KMS-11 (cell line): ENCODE data around the gene ADGRB3.

ENCODE experiments used
- H2AFZ ChIP-seq: fragments of 200-600 bp; sonication (generic); 2 replicates; pipeline ENCODE4 v1.6.1; 2016; ENCODE audit warnings: antibody characterized with exemption, mixed run types, low read depth
- H3K27ac ChIP-seq: fragments of 200-600 bp; sonication (generic); 2 replicates; pipeline ENCODE4 v1.6.1; 2016; ENCODE audit warnings: mild to moderate bottlenecking, mixed run types
- H3K27me3 ChIP-seq: fragments of 200-600 bp; sonication (generic); 2 replicates; pipeline ENCODE4 v1.6.1; 2017; ENCODE audit warnings: mild to moderate bottlenecking, low read depth, mixed run types, moderate library complexity; ENCODE audit not compliant: insufficient read depth
- H3K36me3 ChIP-seq: fragments of 200-600 bp; sonication (generic); 2 replicates; pipeline ENCODE4 v1.6.1; 2017; ENCODE audit warnings: mild to moderate bottlenecking, mixed run types; ENCODE audit not compliant: insufficient read depth
- H3K4me1 ChIP-seq: fragments of 200-600 bp; sonication (generic); 2 replicates; pipeline ENCODE4 v1.6.1; 2016; ENCODE audit warnings: mild to moderate bottlenecking, low read depth, mixed run types; ENCODE audit not compliant: poor library complexity, severe bottlenecking
- H3K4me2 ChIP-seq: fragments of 200-600 bp; sonication (generic); 2 replicates; pipeline ENCODE4 v1.7.0; 2016; ENCODE audit warnings: mild to moderate bottlenecking, mixed run types
- H3K4me3 ChIP-seq: fragments of 200-600 bp; sonication (generic); IDR thresholded peaks from 2 replicates; pipeline ENCODE4 v1.6.1; 2017; ENCODE audit warnings: low read depth, low read length, mixed read lengths; ENCODE audit not compliant: insufficient read depth
- H3K79me2 ChIP-seq: fragments of 200-600 bp; sonication (generic); 2 replicates; pipeline ENCODE4 v1.6.1; 2016; ENCODE audit warnings: low read depth, mixed run types; ENCODE audit not compliant: insufficient read depth
- H3K9ac ChIP-seq: fragments of 200-600 bp; sonication (generic); 2 replicates; pipeline ENCODE4 v1.6.1; 2016; ENCODE audit warnings: mild to moderate bottlenecking, mixed run types
- H4K20me1 ChIP-seq: fragments of 200-600 bp; sonication (generic); 2 replicates; pipeline ENCODE4 v1.6.1; 2016; ENCODE audit warnings: mild to moderate bottlenecking, mixed run types; ENCODE audit not compliant: insufficient read depth
- TF ChIP-seq, protein P1 (sequence below): fragments of 200-600 bp; sonication (generic); conservative IDR thresholded peaks from 2 replicates; pipeline ENCODE4 v1.6.1; 2017; ENCODE audit warnings: low read depth, mild to moderate bottlenecking, antibody characterized with exemption, low read length, moderate library complexity, mixed read lengths

The ADGRB3 gene

DNA sequence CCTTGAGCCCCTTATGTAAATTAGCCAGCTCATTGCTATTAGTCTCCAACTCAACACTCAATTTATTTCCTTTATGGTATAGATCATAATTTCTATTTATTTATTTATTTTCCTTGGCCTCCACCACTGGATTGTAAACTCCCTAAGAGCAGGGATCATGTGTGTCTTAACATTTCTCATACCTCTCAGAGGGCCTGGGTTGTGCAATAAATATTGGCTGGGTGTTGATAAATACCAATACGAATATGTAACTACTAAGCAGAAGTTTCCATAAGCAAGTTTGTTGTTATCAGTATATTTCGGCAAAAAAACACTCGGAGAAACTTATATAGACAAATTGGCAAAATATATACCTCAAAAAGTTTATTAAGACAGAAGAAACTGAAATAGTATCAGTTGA is 257.4 kb downstream of the ADGRB3 start:
- Histone ChIP-seq H3K4me2 (no peak overlapping the region), H3K27ac (no peak overlapping the region), H3K79me2 (no peaks in the 10 kb centered on the region), H3K36me3 (no peaks in the 10 kb centered on the region), H4K20me1 (no peaks in the 10 kb centered on the region), H3K9ac (no peak overlapping the region), H2AFZ (no peak overlapping the region), H3K27me3 (no peaks in the 10 kb centered on the region), H3K4me1 (no peaks in the 10 kb centered on the region), H3K4me3 (no peak overlapping the region)
- TF ChIP-seq, protein P1, sequence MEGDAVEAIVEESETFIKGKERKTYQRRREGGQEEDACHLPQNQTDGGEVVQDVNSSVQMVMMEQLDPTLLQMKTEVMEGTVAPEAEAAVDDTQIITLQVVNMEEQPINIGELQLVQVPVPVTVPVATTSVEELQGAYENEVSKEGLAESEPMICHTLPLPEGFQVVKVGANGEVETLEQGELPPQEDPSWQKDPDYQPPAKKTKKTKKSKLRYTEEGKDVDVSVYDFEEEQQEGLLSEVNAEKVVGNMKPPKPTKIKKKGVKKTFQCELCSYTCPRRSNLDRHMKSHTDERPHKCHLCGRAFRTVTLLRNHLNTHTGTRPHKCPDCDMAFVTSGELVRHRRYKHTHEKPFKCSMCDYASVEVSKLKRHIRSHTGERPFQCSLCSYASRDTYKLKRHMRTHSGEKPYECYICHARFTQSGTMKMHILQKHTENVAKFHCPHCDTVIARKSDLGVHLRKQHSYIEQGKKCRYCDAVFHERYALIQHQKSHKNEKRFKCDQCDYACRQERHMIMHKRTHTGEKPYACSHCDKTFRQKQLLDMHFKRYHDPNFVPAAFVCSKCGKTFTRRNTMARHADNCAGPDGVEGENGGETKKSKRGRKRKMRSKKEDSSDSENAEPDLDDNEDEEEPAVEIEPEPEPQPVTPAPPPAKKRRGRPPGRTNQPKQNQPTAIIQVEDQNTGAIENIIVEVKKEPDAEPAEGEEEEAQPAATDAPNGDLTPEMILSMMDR, result no peak

DNA sequence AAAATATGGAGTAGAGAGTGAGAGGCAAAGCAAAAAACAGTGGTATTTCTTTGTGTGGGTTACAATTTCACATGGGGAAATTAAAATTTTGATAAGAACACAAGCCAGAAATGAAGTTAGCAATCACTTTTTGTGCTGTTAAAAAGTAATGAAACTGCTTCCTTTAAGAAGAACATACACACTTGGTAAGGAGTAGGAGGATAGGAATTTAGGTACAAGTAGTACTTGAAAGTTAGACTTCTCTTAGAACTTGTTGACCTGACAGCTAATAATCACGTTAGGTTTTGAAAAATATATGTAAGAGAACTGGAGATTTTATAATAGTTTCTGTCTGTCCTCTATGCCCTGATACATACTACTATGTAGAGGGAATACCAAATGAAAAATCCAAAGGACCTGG is 260.8 kb downstream of the ADGRB3 start:
- Histone ChIP-seq H4K20me1 (no peaks in the 10 kb centered on the region), H3K4me2 (no peak overlapping the region), H3K27me3 (no peaks in the 10 kb centered on the region), H3K79me2 (no peaks in the 10 kb centered on the region), H3K27ac (no peak overlapping the region), H3K4me3 (no peak overlapping the region), H2AFZ (no peak overlapping the region), H3K36me3 (no peaks in the 10 kb centered on the region), H3K4me1 (no peaks in the 10 kb centered on the region), H3K9ac (no peak overlapping the region)
- TF ChIP-seq, protein P1, result no peak

DNA sequence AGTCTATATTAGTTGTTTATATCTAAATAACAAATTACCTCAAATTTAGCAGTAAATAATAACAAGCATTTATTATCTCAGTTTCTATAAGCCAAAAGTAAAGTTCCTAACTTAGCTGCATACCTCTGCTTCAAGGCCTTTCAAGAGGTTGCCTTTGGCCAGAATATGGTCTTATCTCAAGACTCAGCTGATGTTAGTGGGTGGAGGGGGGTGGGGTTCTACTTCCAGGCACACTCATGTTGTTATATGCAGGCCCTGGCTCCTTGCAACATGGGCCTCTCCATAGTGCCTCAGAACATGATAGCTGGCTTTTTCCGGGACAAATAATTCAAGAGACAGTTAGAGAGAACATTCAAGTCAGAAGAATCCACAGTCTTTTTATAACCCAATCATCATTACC is 266.0 kb downstream of the ADGRB3 start:
- Histone ChIP-seq H3K9ac (no peak overlapping the region), H3K4me2 (no peak overlapping the region), H3K4me1 (no peaks in the 10 kb centered on the region), H3K4me3 (no peak overlapping the region), H3K79me2 (no peaks in the 10 kb centered on the region), H3K36me3 (no peaks in the 10 kb centered on the region), H4K20me1 (no peaks in the 10 kb centered on the region), H3K27ac (no peak overlapping the region), H3K27me3 (no peaks in the 10 kb centered on the region), H2AFZ (no peak overlapping the region)
- TF ChIP-seq, protein P1, result no peak

DNA sequence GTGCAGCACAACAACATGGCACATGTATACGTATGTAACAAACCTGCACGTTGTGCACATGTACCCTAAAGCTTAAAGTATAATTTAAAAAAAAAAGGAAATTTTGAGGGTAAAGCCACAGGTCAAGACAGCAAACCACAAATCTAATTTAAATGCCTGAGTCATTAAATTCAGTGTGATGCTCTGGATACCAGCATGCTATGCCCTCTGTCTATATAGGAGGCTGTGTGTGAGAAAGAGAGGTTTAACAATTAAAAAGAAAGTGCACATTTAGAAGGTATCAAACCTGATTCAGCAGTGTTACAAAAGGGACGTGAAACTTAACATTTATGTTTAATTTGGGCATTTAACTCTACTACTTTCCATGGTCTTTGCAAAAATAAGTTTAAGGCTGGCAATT is 276.3 kb downstream of the ADGRB3 start:
- H4K20me1 ChIP-seq, result no peaks in the 10 kb centered on the region
- H3K79me2 ChIP-seq, result no peaks in the 10 kb centered on the region
- no peak overlapping the region for H3K9ac ChIP-seq
- no peak overlapping the region for H3K27ac ChIP-seq
- H3K4me1 ChIP-seq, result no peaks in the 10 kb centered on the region
- H2AFZ ChIP-seq, result no peak overlapping the region
- no peaks in the 10 kb centered on the region for H3K27me3 ChIP-seq
- no peak overlapping the region for H3K4me2 ChIP-seq
- TF ChIP-seq, protein P1, result no peak
- no peak overlapping the region for H3K4me3 ChIP-seq
- no peaks in the 10 kb centered on the region for H3K36me3 ChIP-seq
